Hematopoietic multipotent progenitor cell treated with erythropoietin and hydrocortisone succinate and interleukin-3 and kit ligand, for 6 days (in vitro differentiated cells): ENCODE data around the gene ANKLE1.

Experiments used
- DNase-seq: peaks from one replicate; pipeline ENCODE4 v3.0.0-alpha.2; 2015

The ANKLE1 gene, protein sequence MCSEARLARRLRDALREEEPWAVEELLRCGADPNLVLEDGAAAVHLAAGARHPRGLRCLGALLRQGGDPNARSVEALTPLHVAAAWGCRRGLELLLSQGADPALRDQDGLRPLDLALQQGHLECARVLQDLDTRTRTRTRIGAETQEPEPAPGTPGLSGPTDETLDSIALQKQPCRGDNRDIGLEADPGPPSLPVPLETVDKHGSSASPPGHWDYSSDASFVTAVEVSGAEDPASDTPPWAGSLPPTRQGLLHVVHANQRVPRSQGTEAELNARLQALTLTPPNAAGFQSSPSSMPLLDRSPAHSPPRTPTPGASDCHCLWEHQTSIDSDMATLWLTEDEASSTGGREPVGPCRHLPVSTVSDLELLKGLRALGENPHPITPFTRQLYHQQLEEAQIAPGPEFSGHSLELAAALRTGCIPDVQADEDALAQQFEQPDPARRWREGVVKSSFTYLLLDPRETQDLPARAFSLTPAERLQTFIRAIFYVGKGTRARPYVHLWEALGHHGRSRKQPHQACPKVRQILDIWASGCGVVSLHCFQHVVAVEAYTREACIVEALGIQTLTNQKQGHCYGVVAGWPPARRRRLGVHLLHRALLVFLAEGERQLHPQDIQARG

DNA sequence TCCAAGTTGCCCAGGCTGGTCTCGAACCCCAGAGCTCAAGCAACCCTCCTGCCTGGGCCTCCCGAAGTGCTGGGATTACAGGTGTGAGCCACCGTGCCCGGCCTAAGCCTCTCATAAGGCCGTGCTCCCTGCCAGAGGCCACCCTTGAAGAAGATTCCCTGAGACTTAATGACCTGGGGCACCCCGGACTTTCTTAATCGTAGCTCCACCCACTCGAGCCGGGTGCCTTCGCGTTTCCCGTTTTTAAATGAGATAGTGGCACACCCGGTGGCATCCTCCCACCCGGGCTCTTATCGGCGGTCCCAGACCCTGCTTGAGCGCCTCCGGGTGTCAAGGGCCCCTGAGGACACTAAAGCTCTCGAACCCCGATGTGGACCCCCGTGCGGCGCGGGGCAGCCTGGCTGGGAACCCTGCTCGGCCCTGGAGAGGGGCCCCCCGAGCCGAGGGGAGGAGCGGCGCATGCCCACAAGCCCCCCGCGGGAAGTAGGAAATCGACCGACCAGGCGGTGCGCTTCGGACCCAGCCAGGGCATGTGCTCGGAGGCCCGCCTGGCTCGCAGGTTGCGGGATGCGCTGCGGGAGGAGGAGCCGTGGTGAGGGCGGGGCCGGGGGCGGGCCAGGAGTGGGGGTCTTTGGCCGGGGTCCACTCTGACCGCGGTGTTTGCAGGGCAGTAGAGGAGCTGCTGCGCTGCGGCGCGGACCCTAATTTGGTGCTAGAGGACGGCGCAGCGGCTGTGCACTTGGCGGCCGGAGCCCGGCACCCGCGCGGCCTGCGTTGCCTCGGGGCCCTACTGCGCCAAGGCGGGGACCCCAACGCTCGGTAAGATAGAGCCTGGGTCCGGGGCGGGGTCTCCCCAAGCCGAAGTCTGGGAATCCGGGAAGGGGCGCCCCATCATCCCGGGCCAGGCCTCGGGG is at the start of gene ANKLE1:
Gene ANKLE1, plus strand, starts transcription at position 511 of the 914 bp plus-strand sequence. Its CDS starts 20 bp downstream, at position 531.
- DNase-seq, result peak; percentile 97

DNA sequence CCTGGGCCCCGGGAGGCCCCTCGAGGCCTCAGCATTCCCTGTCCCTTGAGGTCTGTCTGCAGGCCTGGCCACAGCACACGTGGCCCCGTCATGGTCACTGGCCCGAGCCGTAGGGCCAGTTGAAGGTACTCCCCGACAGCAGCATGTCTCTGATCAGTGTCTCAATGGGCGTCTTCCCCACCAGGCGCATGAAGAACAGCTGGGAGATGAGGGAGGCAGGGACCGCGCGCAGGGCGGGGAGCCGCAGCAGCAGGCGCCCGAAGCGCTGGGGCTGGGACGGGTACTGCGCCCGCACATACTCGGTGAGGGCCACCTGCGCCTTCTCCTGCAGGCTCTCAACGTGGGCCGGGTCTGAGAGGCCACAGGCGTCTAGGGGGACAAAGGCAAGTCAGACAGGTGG is 49.4 kb upstream of the ANKLE1 start:
- no peak for DNase-seq

DNA sequence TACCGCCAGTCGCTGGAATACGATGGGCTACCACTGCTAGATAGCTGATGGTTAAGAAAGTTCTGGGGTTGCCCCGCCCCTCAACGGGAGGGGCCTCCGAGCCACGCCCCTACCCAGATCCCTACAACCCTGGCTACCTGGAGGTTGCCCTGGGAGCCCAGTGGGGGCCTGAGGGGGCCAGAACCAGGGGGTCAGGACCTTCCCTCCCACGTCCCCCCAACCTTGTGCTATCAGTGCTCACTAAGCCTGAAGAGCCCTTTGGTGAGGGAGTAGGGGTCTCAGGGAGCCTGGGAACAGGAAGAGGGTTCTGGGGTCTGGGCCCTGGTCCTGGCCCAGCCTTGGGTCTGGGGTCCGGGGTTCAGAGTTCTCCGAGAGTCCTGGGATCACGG is 46.8 kb upstream of the ANKLE1 start:
- peak; percentile 90 for DNase-seq

- peak; percentile 83 for DNase-seq
Measured at GRCh38 chr19:17235300-17235970, 46.3 kb upstream of the ANKLE1 start.

DNA sequence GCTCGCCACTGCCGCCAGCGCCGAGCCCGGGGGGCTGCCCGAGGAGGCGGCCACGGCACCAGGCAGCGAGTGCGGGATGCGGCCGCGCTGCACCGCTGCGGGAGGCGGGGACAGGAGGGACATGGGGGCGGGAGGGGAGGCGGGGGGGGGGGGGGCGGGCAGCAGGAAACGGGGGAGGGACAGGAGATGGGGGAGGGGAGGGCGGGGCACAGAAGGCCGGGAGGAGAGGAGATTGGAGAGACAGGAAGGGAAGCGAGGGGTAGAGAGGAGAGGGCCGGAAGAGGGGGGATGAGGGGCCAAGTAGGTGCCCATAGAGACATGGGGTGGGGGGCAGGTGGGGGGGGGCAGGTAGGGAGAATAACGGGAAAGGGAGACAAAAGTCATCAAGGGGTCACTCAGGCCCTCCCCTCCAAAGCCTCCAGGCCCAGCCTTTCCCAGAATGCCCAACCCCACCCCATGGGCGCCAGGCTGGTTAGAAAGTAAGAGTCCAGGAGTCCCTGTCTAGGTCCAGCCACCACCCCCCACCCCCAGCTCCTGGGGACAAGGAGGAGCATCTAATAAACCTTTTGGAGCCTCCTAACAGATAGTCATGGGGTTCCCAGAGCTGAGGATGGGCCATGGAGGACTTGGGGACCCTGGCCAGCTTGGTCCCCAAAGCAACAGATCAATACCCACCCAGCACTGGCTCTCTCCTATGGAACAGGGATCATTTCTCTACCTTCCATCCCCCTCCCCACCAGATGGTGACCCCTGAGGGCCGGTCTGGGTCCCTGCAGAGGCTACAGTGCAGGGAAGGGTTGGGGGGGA is 45.5 kb upstream of the ANKLE1 start:
- peak; percentile 70 for DNase-seq

DNA sequence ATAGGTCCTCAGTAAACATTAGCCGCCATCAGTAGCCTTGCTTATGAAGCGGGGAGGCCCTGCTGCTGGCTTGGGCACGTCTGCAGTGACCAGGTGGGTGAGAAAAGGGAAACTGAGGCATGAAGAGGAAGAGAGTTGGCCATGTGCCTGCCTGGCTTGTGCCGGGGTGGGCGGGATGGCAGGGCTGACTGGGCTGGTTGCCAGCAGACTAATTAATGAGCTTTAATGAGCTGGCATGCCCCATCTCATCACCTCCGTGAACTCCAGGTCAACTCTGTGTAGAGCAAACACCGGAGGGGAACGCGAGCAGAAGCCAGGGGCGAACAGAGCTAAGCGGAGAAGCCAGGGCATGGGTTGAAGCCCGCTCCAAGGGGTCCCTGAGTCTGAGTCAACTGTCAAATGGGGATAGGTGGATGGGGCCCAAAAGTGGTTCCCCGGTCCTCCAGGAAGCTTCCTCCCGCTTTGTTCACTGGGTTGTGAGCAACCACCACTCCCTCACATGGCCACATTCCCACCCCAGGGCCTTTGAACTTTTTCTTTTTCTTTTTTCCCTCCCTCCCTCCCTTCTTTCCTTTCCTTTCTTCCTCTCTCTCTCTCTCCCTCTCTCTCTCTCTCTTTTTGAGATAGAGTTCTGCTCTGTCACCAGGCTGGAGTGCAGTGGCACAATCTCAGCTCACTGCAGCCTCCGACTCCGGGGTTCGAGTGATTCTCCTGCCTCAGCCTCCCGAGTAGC is 44.7 kb upstream of the ANKLE1 start:
- DNase-seq, result peak; percentile 72

GRCh38 chr19:17237747-17238706 is 43.7 kb upstream of the ANKLE1 start:
- no peak for DNase-seq

- no peak for DNase-seq
Measured at GRCh38 chr19:17240062-17240752, 41.5 kb upstream of the ANKLE1 start.

- no peak for DNase-seq
Measured at GRCh38 chr19:17240826-17241399, 40.8 kb upstream of the ANKLE1 start.

GRCh38 chr19:17242431-17243208 is 39.1 kb upstream of the ANKLE1 start:
- no peak for DNase-seq

GRCh38 chr19:17243211-17243829 is 38.4 kb upstream of the ANKLE1 start:
- DNase-seq, result no peak

- DNase-seq, result no peak
Measured at GRCh38 chr19:17243830-17244617, 37.7 kb upstream of the ANKLE1 start.

DNA sequence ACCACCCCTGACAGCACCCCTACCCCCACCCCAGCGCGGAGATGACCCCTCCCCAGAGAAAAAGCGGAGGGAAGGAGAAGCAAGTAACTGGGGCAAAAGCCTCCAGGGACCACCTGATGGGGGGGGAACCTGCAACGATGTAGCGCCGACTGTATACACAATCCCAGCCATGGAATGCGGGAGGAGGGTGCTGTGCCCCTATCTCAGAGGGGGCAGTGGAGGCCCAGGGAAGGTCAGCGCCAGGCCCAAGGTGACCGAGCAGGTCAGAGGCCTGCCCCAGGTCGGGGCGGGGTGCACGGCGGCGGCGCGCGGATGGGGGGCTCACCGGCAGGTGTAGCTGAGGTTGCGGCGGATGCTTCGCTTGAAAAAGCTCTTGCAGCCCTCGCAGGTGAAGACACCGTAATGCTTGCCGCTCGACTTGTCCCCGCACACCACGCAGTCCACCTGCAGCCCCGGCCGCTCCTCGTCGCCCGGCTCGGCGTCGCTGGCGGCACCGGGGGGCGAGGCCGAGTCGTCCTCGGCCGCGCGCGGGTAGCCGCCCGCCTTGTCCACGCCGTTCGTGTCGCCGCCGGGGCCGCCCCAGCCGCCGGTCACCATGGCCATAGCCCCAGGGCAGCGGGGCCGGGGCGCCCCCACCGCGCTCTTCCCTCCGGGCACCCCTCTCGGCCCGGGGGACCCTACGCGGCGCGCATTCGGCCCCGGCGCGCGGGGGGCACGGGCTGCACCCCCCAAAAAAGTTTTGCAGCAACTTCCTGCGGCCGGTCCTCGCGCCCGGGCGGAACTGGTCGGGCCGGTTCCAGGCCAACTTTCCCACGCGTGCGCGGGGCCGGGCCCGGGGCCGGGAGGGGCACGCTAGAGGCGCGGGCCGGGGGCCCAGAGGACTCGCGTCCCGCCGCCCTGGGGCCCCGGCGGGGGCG is 36.8 kb upstream of the ANKLE1 start:
- no peak for DNase-seq

DNA sequence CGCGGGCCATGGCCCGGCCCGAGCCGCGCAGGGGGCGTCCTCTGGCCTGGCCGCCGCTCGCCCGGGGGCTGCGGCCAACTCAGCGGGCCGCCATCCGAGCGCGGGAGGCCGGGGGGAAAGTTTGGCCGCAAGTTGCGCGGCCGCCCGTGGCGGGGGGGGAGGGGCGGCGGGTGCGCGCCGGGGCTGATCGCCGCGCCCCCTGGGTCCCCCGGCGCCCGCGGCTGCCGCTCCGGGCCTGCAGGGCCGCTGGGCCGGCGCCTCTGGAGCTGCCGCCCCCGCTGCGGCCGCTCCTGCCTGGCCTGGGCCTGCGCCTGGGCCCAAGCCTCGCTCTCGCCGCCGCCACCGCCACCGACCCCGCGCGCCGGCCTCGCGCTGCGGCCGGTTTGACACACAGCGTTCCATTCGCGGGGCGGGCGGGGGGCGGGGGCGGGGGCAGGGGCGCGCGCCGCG is 36.1 kb upstream of the ANKLE1 start, which contains the start of gene NR2F6:
Gene NR2F6, minus strand, starts transcription at position 385 of the 450 bp plus-strand sequence. CDS start 699 bp downstream, outside the sequence.
- no peak for DNase-seq

- DNase-seq, result no peak
Measured at GRCh38 chr19:17246681-17247425, 34.8 kb upstream of the ANKLE1 start.
